Measurements from ENCODE around the gene EML6. TPM values are rescaled to one million over a fixed set of nuclear protein-coding genes. Genes with fewer than 3 reads are reported as not detected.

The EML6 gene
- total and polyA plus RNA-seq, 5 experiments from 2014 or later = 0.03 to 3.3 (median 1.4) TPM; not detected in 2

- Mint-ChIP-seq H3K9me3 (no peaks in the 10 kb centered on the region), H3K4me1 (no peaks in the 10 kb centered on the region), H3K4me3 (no peak overlapping the region), H3K36me3 (no peaks in the 10 kb centered on the region), H3K27me3 (peaks cover 0 to 14% (median 8%) of the 10 kb centered on the region in 5 donors), H3K27ac (no peak overlapping the region)
- DNase-seq (no peak), ATAC-seq (no peak)
- POLR2A ChIA-PET = no interaction called here
Measured at GRCh38 chr2:54889053-54889452, 165.6 kb downstream of the EML6 start.

GRCh38 chr2:54891909-54892308, 168.4 kb downstream of the EML6 start:
- peaks cover 0 to 14% (median 7%) of the 10 kb centered on the region in 5 donors for H3K27me3 Mint-ChIP-seq
- H3K27ac Mint-ChIP-seq = no peak overlapping the region
- DNase-seq (no peak), ATAC-seq (no peak)
- POLR2A ChIA-PET = no interaction called here
- H3K9me3 Mint-ChIP-seq = peaks cover 0 to 5% (median 0%) of the 10 kb centered on the region in 9 donors
- H3K36me3 Mint-ChIP-seq = peaks cover 0 to 6% (median 0%) of the 10 kb centered on the region in 3 donors
- H3K4me3 Mint-ChIP-seq = no peak overlapping the region
- H3K4me1 Mint-ChIP-seq = no peaks in the 10 kb centered on the region

- Mint-ChIP-seq H3K36me3 (peaks cover 0 to 6% (median 0%) of the 10 kb centered on the region in 3 donors), H3K27ac (no peak overlapping the region), H3K4me1 (peaks cover 4 to 14% (median 12%) of the 10 kb centered on the region in 4 donors), H3K9me3 (peaks cover 0 to 5% (median 0%) of the 10 kb centered on the region in 9 donors), H3K27me3 (peaks cover 0 to 11% (median 2%) of the 10 kb centered on the region in 5 donors), H3K4me3 (no peak overlapping the region)
- POLR2A ChIA-PET = no interaction called here
- DNase-seq = no peak
- no peak for ATAC-seq
Measured at GRCh38 chr2:54894467-54894866, 171.0 kb downstream of the EML6 start.

GRCh38 chr2:54895730-54896129, 172.3 kb downstream of the EML6 start:
- Mint-ChIP-seq H3K4me3 (no peak overlapping the region), H3K27me3 (peaks cover 0 to 2% (median 0%) of the 10 kb centered on the region in 5 donors), H3K4me1 (peaks cover 4 to 14% (median 12%) of the 10 kb centered on the region in 4 donors), H3K36me3 (peaks cover 0 to 6% (median 0%) of the 10 kb centered on the region in 3 donors), H3K9me3 (peaks cover 0 to 5% (median 0%) of the 10 kb centered on the region in 9 donors), H3K27ac (no peak overlapping the region)
- no peak for DNase-seq
- no peak for ATAC-seq
- POLR2A ChIA-PET = interaction anchor here (0.6 kb wide), 1 partner anchor 1456 kb away, joined by 5 read pairs; no protein-coding TSS in a partner anchor

- peak overlapping the region; percentile 3 to 95 (median 72) for H3K27ac Mint-ChIP-seq
- ATAC-seq = peak; percentile 70 to 77
- POLR2A ChIA-PET = no interaction called here
- H3K36me3 Mint-ChIP-seq = peaks cover 0 to 6% (median 0%) of the 10 kb centered on the region in 3 donors
- H3K9me3 Mint-ChIP-seq = peaks cover 0 to 5% (median 0%) of the 10 kb centered on the region in 9 donors
- peak overlapping the region; percentile 3 to 72 (median 53) for H3K4me3 Mint-ChIP-seq
- H3K4me1 Mint-ChIP-seq = peaks cover 4 to 14% (median 12%) of the 10 kb centered on the region in 4 donors
- peak in 3 of 10 donors; percentile 9 to 54 (median 31) for DNase-seq
- H3K27me3 Mint-ChIP-seq = peaks cover 0 to 2% (median 0%) of the 10 kb centered on the region in 5 donors
Measured at GRCh38 chr2:54897420-54898310, 174.2 kb downstream of the EML6 start.

- Mint-ChIP-seq H3K27me3 (peaks cover 0 to 2% (median 0%) of the 10 kb centered on the region in 5 donors), H3K4me1 (peaks cover 4 to 14% (median 13%) of the 10 kb centered on the region in 4 donors), H3K9me3 (peaks cover 0 to 5% (median 0%) of the 10 kb centered on the region in 9 donors), H3K36me3 (peaks cover 0 to 6% (median 0%) of the 10 kb centered on the region in 3 donors), H3K4me3 (peak overlapping the region in 7 of 10 donors; percentile 3 to 72 (median 38)), H3K27ac (peak overlapping the region in 7 of 10 donors; percentile 3 to 95 (median 74))
- DNase-seq (no peak), ATAC-seq (no peak)
- POLR2A ChIA-PET = no interaction called here
Measured at GRCh38 chr2:54898456-54899226, 175.2 kb downstream of the EML6 start.

- Mint-ChIP-seq H3K27ac (peak overlapping the region in 2 of 10 donors; percentile 0 to 14), H3K4me3 (no peak overlapping the region), H3K36me3 (peaks cover 0 to 6% (median 0%) of the 10 kb centered on the region in 3 donors), H3K4me1 (peaks cover 4 to 22% (median 16%) of the 10 kb centered on the region in 4 donors), H3K27me3 (peaks cover 0 to 2% (median 0%) of the 10 kb centered on the region in 5 donors), H3K9me3 (peaks cover 0 to 5% (median 0%) of the 10 kb centered on the region in 9 donors)
- DNase-seq (peak in 3 of 10 donors; percentile 5 to 33 (median 13)), ATAC-seq (peak in 1 of 2 donors; percentile 47)
- POLR2A ChIA-PET = interaction anchor here (0.6 to 1.0 kb wide), 2 partner anchors 269 to 312 kb away, joined by 3 read pairs; no protein-coding TSS in a partner anchor
Measured at GRCh38 chr2:54899576-54900200, 176.2 kb downstream of the EML6 start.

- Mint-ChIP-seq H3K9me3 (no peaks in the 10 kb centered on the region), H3K27ac (no peak overlapping the region), H3K4me3 (no peak overlapping the region), H3K4me1 (peaks cover 4 to 22% (median 16%) of the 10 kb centered on the region in 4 donors), H3K36me3 (no peaks in the 10 kb centered on the region), H3K27me3 (no peaks in the 10 kb centered on the region)
- DNase-seq = no peak
- POLR2A ChIA-PET = interaction anchor here (0.5 to 0.7 kb wide), 2 partner anchors 9 to 19 kb away, joined by 3 to 6 read pairs; no protein-coding TSS in a partner anchor
- no peak for ATAC-seq
Measured at GRCh38 chr2:54901224-54901986, 177.9 kb downstream of the EML6 start.

- H3K27ac Mint-ChIP-seq = no peak overlapping the region
- no peaks in the 10 kb centered on the region for H3K36me3 Mint-ChIP-seq
- H3K27me3 Mint-ChIP-seq = no peaks in the 10 kb centered on the region
- ATAC-seq (no peak), DNase-seq (no peak)
- peaks cover under 1 to 18% (median 9%) of the 10 kb centered on the region in 4 donors for H3K4me1 Mint-ChIP-seq
- POLR2A ChIA-PET = no interaction called here
- H3K9me3 Mint-ChIP-seq = no peaks in the 10 kb centered on the region
- H3K4me3 Mint-ChIP-seq = no peak overlapping the region
Measured at GRCh38 chr2:54902763-54903162, 179.3 kb downstream of the EML6 start.

- DNase-seq = peak in 2 of 10 donors; percentile 9 to 44
- H3K4me1 Mint-ChIP-seq = peaks cover 0 to 11% (median 3%) of the 10 kb centered on the region in 4 donors
- H3K36me3 Mint-ChIP-seq = no peaks in the 10 kb centered on the region
- no peaks in the 10 kb centered on the region for H3K9me3 Mint-ChIP-seq
- H3K4me3 Mint-ChIP-seq = no peak overlapping the region
- POLR2A ChIA-PET = no interaction called here
- H3K27me3 Mint-ChIP-seq = no peaks in the 10 kb centered on the region
- peak overlapping the region in 1 of 10 donors; percentile 49 for H3K27ac Mint-ChIP-seq
- ATAC-seq = peak; percentile 57
Measured at GRCh38 chr2:54903736-54904554, 180.5 kb downstream of the EML6 start.

GRCh38 chr2:54904836-54905235, 181.4 kb downstream of the EML6 start:
- Mint-ChIP-seq H3K4me1 (peaks cover 0 to 11% (median 3%) of the 10 kb centered on the region in 4 donors), H3K9me3 (no peaks in the 10 kb centered on the region), H3K27me3 (no peaks in the 10 kb centered on the region), H3K36me3 (no peaks in the 10 kb centered on the region), H3K27ac (no peak overlapping the region), H3K4me3 (no peak overlapping the region)
- ATAC-seq = no peak
- DNase-seq = no peak
- POLR2A ChIA-PET = interaction anchor here (0.6 kb wide), 1 partner anchor 326 kb away, joined by 3 read pairs; no protein-coding TSS in a partner anchor
